AG04449 (cell line): ENCODE data around the gene S100PBP.
"Not testable (repeated sequence)": the region's sequence is repeated elsewhere in the genome, so short reads cannot be mapped to it uniquely, and the experiment has no call there.

Experiments used
- CTCF ChIA-PET: fragments of 350-600 bp; formaldehyde crosslinking; extraction: SDS; loops from one replicate; lab custom pipeline; 2021; ENCODE audit warnings: antibody characterized with exemption; lab: Yijun Ruan, JAX
- POLR2A ChIA-PET: fragments of 400-600, 350-600 bp; formaldehyde crosslinking; extraction: SDS; loops from one replicate; lab custom pipeline; 2020; ENCODE audit warnings: antibody characterized with exemption, inconsistent platforms; lab: Yijun Ruan, JAX
- DNase-seq: peaks from one replicate; pipeline ENCODE4 v3.0.0-alpha.2; 2010; ENCODE audit warnings: low read depth, low spot score
- H3K4me3 ChIP-seq: 2 replicates; pipeline ENCODE4 v1.5.1; 2011; ENCODE audit warnings: low read depth, mild to moderate bottlenecking, control low read depth, low read length
- CTCF ChIP-seq: IDR thresholded peaks from one replicate; pipeline ENCODE4 v1.5.1; 2011; ENCODE audit warnings: mild to moderate bottlenecking, moderate library complexity, low read length, control low read depth, inconsistent platforms; ENCODE audit not compliant: insufficient read depth; ENCODE audit errors: missing control alignments

Gene S100PBP

DNA sequence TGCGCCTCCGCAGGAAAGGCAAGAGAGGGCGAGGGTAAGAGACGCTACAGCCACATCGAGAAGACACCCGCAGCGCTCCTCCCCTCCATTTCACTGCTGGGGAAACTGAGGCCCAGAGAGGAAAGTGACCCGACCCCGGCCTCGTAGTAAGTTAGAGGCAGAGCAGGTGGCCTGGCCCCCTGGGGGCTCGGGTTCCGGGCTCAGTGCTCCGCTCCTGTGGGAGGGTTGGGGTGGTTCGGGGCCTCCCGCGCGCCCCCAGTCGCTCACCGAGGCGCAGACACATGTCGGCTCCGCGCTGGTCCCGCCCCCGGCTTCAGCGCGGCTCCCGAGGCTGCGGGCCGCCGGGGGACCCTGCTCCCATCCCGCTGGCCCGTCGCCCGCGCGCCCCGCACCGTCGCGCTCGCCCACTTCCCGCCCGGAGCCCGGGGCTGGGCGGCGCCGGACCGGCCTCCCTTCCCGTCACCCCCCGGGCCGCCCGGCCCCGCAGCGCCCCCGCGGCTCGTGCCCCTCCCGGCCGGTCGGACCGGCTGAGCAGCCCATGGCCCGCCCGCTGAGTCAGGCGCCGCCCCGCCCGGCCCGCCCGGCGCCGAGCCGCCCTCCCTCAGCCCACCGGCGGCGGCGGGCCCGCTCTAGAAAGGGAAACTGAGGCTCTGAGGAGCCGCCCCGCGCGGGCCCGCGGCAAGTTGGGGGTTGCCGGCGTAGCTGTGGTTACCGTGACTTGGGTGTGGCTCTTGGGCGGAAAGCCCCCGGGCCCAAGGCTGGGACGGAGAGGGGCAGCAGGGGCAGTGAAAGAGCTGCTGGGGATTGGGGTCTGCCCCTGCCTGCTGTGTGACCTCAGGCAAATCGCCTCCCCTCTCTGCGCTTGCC, 83.7 kb downstream of the S100PBP start, which contains the start of gene TMEM54:
Gene TMEM54 (minus strand): TSS at position 434 of the 867 bp plus-strand sequence. CDS start 151 bp downstream, at position 283.
- TF ChIP-seq CTCF = no peak
- ChIA-PET POLR2A (no interaction called here), CTCF (interaction anchor here (0.9 to 1.3 kb wide), 4 partner anchors 9 to 29 kb away, joined by 3 to 4 read pairs (median 3); no protein-coding TSS in a partner anchor)
- peak within 1 kb of the TSS; percentile 63 for H3K4me3 ChIP-seq
- no peak for DNase-seq

GRCh38 chr1:32901823-32902534, 84.5 kb downstream of the S100PBP start:
- no peak for DNase-seq
- ChIA-PET POLR2A (no interaction called here), CTCF (interaction anchor here (0.9 to 1.3 kb wide), 3 partner anchors 10 to 30 kb away, joined by 3 to 4 read pairs (median 3); no protein-coding TSS in a partner anchor)
- TF ChIP-seq CTCF = no peak
- H3K4me3 ChIP-seq = peak overlapping the region; percentile 63

DNA sequence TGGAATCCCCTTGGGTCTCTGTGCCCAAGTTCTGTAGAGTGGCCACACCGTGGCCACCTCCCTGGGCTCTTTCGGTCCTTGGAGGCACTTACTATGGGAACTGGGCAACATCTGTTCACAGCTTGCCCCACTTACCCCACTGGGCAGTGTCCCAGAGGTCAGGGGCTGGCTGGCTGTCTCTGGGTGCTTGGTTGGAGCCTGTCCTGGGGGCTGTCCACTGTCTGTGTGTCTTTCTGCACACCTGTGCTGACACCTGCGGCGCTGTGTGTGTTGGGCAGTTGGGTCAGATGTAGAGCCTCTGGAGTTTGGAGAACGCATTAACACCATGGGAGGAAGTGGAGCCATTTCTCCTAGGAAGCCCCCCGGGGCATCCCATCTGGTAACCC, 85.1 kb downstream of the S100PBP start:
- H3K4me3 ChIP-seq = no peak overlapping the region
- TF ChIP-seq CTCF = no peak
- POLR2A ChIA-PET = no interaction called here
- DNase-seq = no peak
- CTCF ChIA-PET = interaction anchor here (0.9 to 1.3 kb wide), 3 partner anchors 10 to 31 kb away, joined by 3 to 4 read pairs (median 3); no protein-coding TSS in a partner anchor

DNA sequence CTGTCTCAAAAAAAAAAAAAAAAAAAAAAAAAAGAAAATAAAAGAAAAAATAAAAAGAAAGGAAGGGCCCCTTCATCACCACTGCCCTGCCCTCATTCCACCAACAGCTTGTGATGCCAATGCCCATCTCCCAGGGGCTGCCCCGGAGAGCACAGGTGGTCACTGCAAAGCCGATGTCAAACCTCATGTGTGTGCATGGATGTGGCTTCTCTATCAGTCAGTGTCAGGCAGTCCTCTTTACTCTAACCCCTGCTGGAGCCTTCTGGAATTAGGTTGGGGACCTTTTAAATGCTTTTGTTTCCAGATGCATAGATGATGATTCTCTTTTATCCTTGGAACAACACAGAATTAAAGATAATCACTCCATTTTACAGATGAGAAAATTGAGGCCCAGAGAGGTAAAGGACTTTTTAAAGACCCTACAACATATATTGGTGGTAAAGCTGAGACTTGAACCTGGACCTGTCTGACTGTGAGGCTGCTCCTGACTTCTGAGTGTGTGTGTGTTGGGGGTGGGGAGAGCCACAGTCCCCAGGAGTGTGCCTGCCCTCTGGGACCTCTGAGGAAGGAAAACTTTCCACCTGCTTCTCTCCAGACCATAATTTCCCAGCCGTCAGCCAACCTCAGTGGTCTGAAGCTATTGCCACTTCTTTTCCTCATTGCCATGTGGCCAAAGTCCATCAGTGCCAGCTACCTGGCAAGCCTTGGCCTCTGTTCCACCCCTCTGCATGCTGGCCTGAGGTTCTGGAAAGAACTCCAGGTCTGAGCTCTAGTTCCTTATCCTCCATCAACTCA, 86.7 kb downstream of the S100PBP start:
- H3K4me3 ChIP-seq = no peak overlapping the region
- no peak for TF ChIP-seq CTCF
- ChIA-PET CTCF (interaction anchor here (1.1 to 1.6 kb wide), 3 partner anchors 10 to 15 kb away, joined by 3 to 7 read pairs (median 4); no protein-coding TSS in a partner anchor), POLR2A (no interaction called here)
- no peak for DNase-seq

GRCh38 chr1:32904797-32905196, 87.3 kb downstream of the S100PBP start:
- CTCF ChIA-PET = interaction anchor here (1.1 to 1.6 kb wide), 3 partner anchors 11 to 15 kb away, joined by 3 to 7 read pairs (median 4); no protein-coding TSS in a partner anchor
- no peak for TF ChIP-seq CTCF
- POLR2A ChIA-PET = no interaction called here
- H3K4me3 ChIP-seq = no peak overlapping the region
- no peak for DNase-seq

- POLR2A ChIA-PET, H3K4me3 ChIP-seq, CTCF ChIA-PET, DNase-seq: not testable (repeated sequence)
Measured at GRCh38 chr1:32905588-32905987, 88.1 kb downstream of the S100PBP start.
